ENCODE results near the gene CTNNBL1. TPM values are rescaled to one million over a fixed set of nuclear protein-coding genes. Genes with fewer than 3 reads are reported as not detected.

The CTNNBL1 gene
- total RNA-seq, 4 donors from 2014 or later = 25.5 to 38.4 (median 35.1) TPM

- Histone ChIP-seq H3K4me3 (no peak overlapping the region), H3K27ac (no peak overlapping the region), H3K9me3 (no peaks in the 10 kb centered on the region), H3K36me3 (no peaks in the 10 kb centered on the region), H3K4me1 (peaks cover 0 to 10% (median 0%) of the 10 kb centered on the region in 4 donors), H3K27me3 (peaks cover 3 to 40% of the 10 kb centered on the region in 2 donors)
- DNase-seq (ENCODE audit: low spot score in 2 of 2) = no peak
- WGBS, 2 donors = 31 to 43% methylated on average over 5 to 6 of the region's 6 CpGs
- TF ChIP-seq POLR2A (IDR thresholded peaks at IDR 0.05) = no peak
- TF ChIP-seq, protein P1, sequence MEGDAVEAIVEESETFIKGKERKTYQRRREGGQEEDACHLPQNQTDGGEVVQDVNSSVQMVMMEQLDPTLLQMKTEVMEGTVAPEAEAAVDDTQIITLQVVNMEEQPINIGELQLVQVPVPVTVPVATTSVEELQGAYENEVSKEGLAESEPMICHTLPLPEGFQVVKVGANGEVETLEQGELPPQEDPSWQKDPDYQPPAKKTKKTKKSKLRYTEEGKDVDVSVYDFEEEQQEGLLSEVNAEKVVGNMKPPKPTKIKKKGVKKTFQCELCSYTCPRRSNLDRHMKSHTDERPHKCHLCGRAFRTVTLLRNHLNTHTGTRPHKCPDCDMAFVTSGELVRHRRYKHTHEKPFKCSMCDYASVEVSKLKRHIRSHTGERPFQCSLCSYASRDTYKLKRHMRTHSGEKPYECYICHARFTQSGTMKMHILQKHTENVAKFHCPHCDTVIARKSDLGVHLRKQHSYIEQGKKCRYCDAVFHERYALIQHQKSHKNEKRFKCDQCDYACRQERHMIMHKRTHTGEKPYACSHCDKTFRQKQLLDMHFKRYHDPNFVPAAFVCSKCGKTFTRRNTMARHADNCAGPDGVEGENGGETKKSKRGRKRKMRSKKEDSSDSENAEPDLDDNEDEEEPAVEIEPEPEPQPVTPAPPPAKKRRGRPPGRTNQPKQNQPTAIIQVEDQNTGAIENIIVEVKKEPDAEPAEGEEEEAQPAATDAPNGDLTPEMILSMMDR (IDR thresholded peaks at IDR 0.05) = no peak
- no peak for TF ChIP-seq EP300 (IDR thresholded peaks at IDR 0.05)
Observed at GRCh38 chr20:37920270-37920669, 226.4 kb downstream of the CTNNBL1 start.

- 55 to 83% methylated on average over 1 of the region's 1 CpG for whole genome bisulfite sequencing, 2 donors
Observed at GRCh38 chr20:37920679-37921322, 227.0 kb downstream of the CTNNBL1 start.

DNA sequence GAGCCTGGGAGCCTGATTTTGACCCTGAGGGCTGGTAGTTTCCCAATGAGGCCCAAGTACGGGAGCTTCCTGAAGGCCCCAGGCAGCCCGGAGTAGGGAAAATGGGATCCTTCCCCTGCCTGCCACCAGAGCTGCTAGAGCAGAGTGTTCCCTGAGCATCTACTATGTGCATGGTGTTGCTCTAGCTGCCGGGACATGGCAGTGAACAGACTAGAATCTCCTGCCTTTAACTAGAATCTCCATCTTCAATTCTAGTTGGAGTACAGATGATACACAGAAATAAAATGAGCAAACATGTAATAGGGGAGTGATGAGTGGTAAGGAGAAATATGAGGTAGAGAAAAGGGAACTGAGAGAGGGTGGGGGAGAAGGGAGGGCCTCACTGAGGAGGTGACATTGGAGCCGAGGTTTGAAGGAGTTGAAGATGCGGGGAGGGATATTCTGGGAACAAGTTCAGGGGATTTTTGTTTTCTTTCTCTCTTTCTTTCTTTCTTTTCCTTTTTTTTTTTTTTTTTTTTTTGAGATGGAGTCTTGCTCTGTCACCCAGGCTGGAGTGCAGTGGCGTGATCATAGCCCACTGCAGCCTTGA, 227.6 kb downstream of the CTNNBL1 start:
- no peak overlapping the region for H3K27ac ChIP-seq
- H3K36me3 ChIP-seq = no peaks in the 10 kb centered on the region
- 82 to 83% methylated on average over 6 of the region's 6 CpGs for WGBS, 2 donors
- H3K9me3 ChIP-seq = no peaks in the 10 kb centered on the region
- TF ChIP-seq EP300 (IDR thresholded peaks at IDR 0.05) (no peak), POLR2A (IDR thresholded peaks at IDR 0.05) (no peak)
- TF ChIP-seq, protein P1 (IDR thresholded peaks at IDR 0.05) = no peak
- H3K4me3 ChIP-seq = no peak overlapping the region
- no peak for DNase-seq (ENCODE audit: low spot score in 2 of 2)
- H3K27me3 ChIP-seq = peaks cover 0 to 28% of the 10 kb centered on the region in 2 donors
- no peaks in the 10 kb centered on the region for H3K4me1 ChIP-seq

More at GRCh38 chr20:37920679-37921322, 227.0 kb downstream of the CTNNBL1 start:
- H3K36me3 ChIP-seq = no peaks in the 10 kb centered on the region
- no peak overlapping the region for H3K4me3 ChIP-seq
- no peak overlapping the region for H3K27ac ChIP-seq
- H3K4me1 ChIP-seq = peaks cover 0 to 4% (median 0%) of the 10 kb centered on the region in 4 donors
- H3K9me3 ChIP-seq = no peaks in the 10 kb centered on the region
- peaks cover 0 to 34% of the 10 kb centered on the region in 2 donors for H3K27me3 ChIP-seq
- TF ChIP-seq EP300 (IDR thresholded peaks at IDR 0.05) (no peak), POLR2A (IDR thresholded peaks at IDR 0.05) (no peak)
- TF ChIP-seq, protein P1 (IDR thresholded peaks at IDR 0.05) = no peak
- no peak for DNase-seq (ENCODE audit: low spot score in 2 of 2)

Other genes with a start within 250 kb of the CTNNBL1 start
- 10 to 100 TPM in 1 of 4 donors, 1 to 10 TPM in 3; 2.7 to 12.3 (median 8.4) TPM for gene NNAT, start 172.8 kb upstream of the CTNNBL1 start, total RNA-seq
- 10 to 100 TPM; 39.8 to 51.3 (median 48.8) TPM for gene BLCAP, start 166.2 kb upstream of the CTNNBL1 start, total RNA-seq
- gene VSTM2L, start 209.1 kb downstream of the CTNNBL1 start, total RNA-seq = under 1 TPM in 1 of 4 donors, not detected in 3; 0.44 TPM